Neural cell (in vitro differentiated cells): ENCODE results near the gene TAS1R2. TPM values are rescaled to one million over a fixed set of nuclear protein-coding genes. Genes with fewer than 3 reads are reported as not detected.

ENCODE experiments used
- H2AFZ ChIP-seq: fragments of 200-600, 300-800 bp; sonication (generic), shearing (Covaris generic); 2 replicates; pipeline ENCODE4 v1.6.0; 2014; ENCODE audit warnings: low read depth, mild to moderate bottlenecking, antibody characterized with exemption, low read length, moderate library complexity
- H3F3A ChIP-seq: fragments of 200-600 bp; shearing (Covaris generic); 2 replicates; pipeline ENCODE4 v1.6.1; 2016; ENCODE audit warnings: mild to moderate bottlenecking, moderate library complexity, mixed read lengths, antibody characterized with exemption, low read length; ENCODE audit not compliant: insufficient read depth, poor library complexity, severe bottlenecking
- H3K27ac ChIP-seq: fragments of 200-600, 300-800 bp; sonication (generic), shearing (Covaris generic); 2 replicates; pipeline ENCODE4 v1.5.1; 2014; ENCODE audit warnings: mild to moderate bottlenecking, low read length, moderate library complexity
- H3K27me3 ChIP-seq: fragments of 300-800, 200-600 bp; sonication (generic), shearing (Covaris generic); 2 replicates; pipeline ENCODE4 v1.6.0; 2014; ENCODE audit warnings: mild to moderate bottlenecking, low read depth, low read length, moderate library complexity; ENCODE audit not compliant: insufficient read depth
- H3K36me3 ChIP-seq: fragments of 300-800, 200-600 bp; sonication (generic), shearing (Covaris generic); 2 replicates; pipeline ENCODE4 v1.5.1; 2014; ENCODE audit warnings: mild to moderate bottlenecking, antibody characterized with exemption, low read length, moderate library complexity; ENCODE audit not compliant: insufficient read depth
- H3K4me2 ChIP-seq: fragments of 300-800, 200-600 bp; sonication (generic), shearing (Covaris generic); 2 replicates; pipeline ENCODE4 v1.6.0; 2014; ENCODE audit warnings: mild to moderate bottlenecking, low read length
- H3K4me3 ChIP-seq: fragments of 300-800, 200-600 bp; sonication (generic), shearing (Covaris generic); 2 replicates; pipeline ENCODE4 v1.5.1; 2014; ENCODE audit warnings: mild to moderate bottlenecking, low read length, moderate library complexity
- H3K79me2 ChIP-seq: fragments of 200-600 bp; shearing (Covaris generic); replicated peaks from 2 replicates; pipeline ENCODE4 v1.6.0; 2014; ENCODE audit warnings: mild to moderate bottlenecking, low read length, moderate library complexity; ENCODE audit not compliant: insufficient read depth
- H3K9ac ChIP-seq: fragments of 300-800, 200-600 bp; sonication (generic), shearing (Covaris generic); 2 replicates; pipeline ENCODE4 v1.6.1; 2016; ENCODE audit warnings: mild to moderate bottlenecking, low read length, mixed read lengths
- H3K9me2 ChIP-seq: fragments of 200-600 bp; shearing (Covaris generic); 2 replicates; pipeline ENCODE4 v1.6.1; 2016; ENCODE audit warnings: mild to moderate bottlenecking, low read length, mixed read lengths; ENCODE audit not compliant: insufficient read depth
- H3K9me3 ChIP-seq: fragments of 200-600, 300-800 bp; sonication (generic), shearing (Covaris generic); 2 replicates; pipeline ENCODE4 v1.6.1; 2016; ENCODE audit warnings: mild to moderate bottlenecking, mixed run types, low read length, moderate library complexity, mixed read lengths
- H4K20me1 ChIP-seq: fragments of 200-600 bp; shearing (Covaris generic); 2 replicates; pipeline ENCODE4 v1.6.1; 2016; ENCODE audit warnings: mild to moderate bottlenecking, mixed run types; ENCODE audit not compliant: insufficient read depth
- CTCF ChIP-seq: fragments of 450-650 bp; IDR thresholded peaks from 2 replicates; pipeline ENCODE4 v1.5.1; 2014; ENCODE audit warnings: antibody characterized with exemption, mild to moderate bottlenecking, moderate library complexity; ENCODE audit not compliant: poor library complexity, severe bottlenecking
- EP300 ChIP-seq: fragments of 450-650 bp; conservative IDR thresholded peaks from 2 replicates; pipeline ENCODE4 v1.6.1; 2014; ENCODE audit warnings: antibody characterized with exemption, mild to moderate bottlenecking, moderate library complexity; ENCODE audit not compliant: poor library complexity, severe bottlenecking
- EZH2 ChIP-seq: fragments of 200-600, 300-800 bp; shearing (Covaris generic), sonication (generic); IDR thresholded peaks from 2 replicates; pipeline ENCODE4 v1.6.1; 2014; ENCODE audit warnings: antibody characterized with exemption, low read length, borderline replicate concordance, mild to moderate bottlenecking; ENCODE audit not compliant: insufficient read depth, poor library complexity, severe bottlenecking
- MXI1 ChIP-seq: fragments of 450-650 bp; conservative IDR thresholded peaks from 2 replicates; pipeline ENCODE4 v1.6.1; 2014; ENCODE audit warnings: antibody characterized with exemption, mild to moderate bottlenecking; ENCODE audit not compliant: poor library complexity, severe bottlenecking
- POLR2AphosphoS5 ChIP-seq: IDR thresholded peaks from 2 replicates; pipeline ENCODE4 v1.6.1; 2012
- RAD21 ChIP-seq: fragments of 450-650 bp; conservative IDR thresholded peaks from 2 replicates; pipeline ENCODE4 v1.6.1; 2014; ENCODE audit warnings: antibody characterized with exemption, mild to moderate bottlenecking, moderate library complexity
- REST ChIP-seq: IDR thresholded peaks from 2 replicates; pipeline ENCODE4 v1.6.1; 2012; ENCODE audit warnings: borderline replicate concordance
- SMC3 ChIP-seq: fragments of 450-650 bp; conservative IDR thresholded peaks from 2 replicates; pipeline ENCODE4 v1.6.1; 2014; ENCODE audit warnings: antibody characterized with exemption, mild to moderate bottlenecking, moderate library complexity; ENCODE audit not compliant: poor library complexity
- TAF1 ChIP-seq: IDR thresholded peaks from 2 replicates; pipeline ENCODE4 v1.6.1; 2012; ENCODE audit warnings: low read depth
- polyA plus RNA-seq: library from polyadenylated mRNA; depleted of rRNA; stranded (reverse); fragments of >200 nt; gene quantifications from 2 replicates; pipeline ENCODE4 v1.2.3, GENCODE V29; 2014

The TAS1R2 gene
- polyA plus RNA-seq, 1 donor from 2014 or later, result not detected

- no peak overlapping the region for H3K4me2 ChIP-seq
- no peak overlapping the region for H3K27ac ChIP-seq
- H3K27me3 ChIP-seq, result no peaks in the 10 kb centered on the region
- no peaks in the 10 kb centered on the region for H3K9me3 ChIP-seq
- TF ChIP-seq CTCF, result no peak
- TF ChIP-seq TAF1, result no peak
- TF ChIP-seq EZH2, result no peak
- no peak for TF ChIP-seq RAD21
- no peak for TF ChIP-seq SMC3
- no peak for TF ChIP-seq EP300
- TF ChIP-seq POLR2AphosphoS5, result no peak
- no peak for TF ChIP-seq MXI1
- TF ChIP-seq REST, result no peak
- no peak overlapping the region for H2AFZ ChIP-seq
- no peaks in the 10 kb centered on the region for H3F3A ChIP-seq
- H3K4me3 ChIP-seq, result no peak overlapping the region
- no peaks in the 10 kb centered on the region for H3K36me3 ChIP-seq
- no peaks in the 10 kb centered on the region for H3K79me2 ChIP-seq
- no peak overlapping the region for H3K9ac ChIP-seq
- H4K20me1 ChIP-seq, result no peaks in the 10 kb centered on the region
- no peaks in the 10 kb centered on the region for H3K9me2 ChIP-seq
These were observed 19.2 kb upstream of the TAS1R2 start for GRCh38 chr1:18878538-18879214.

- H3K79me2 ChIP-seq, result no peaks in the 10 kb centered on the region
- no peak for TF ChIP-seq REST
- no peak for TF ChIP-seq CTCF
- TF ChIP-seq POLR2AphosphoS5, result no peak
- TF ChIP-seq RAD21, result no peak
- no peak for TF ChIP-seq TAF1
- no peak for TF ChIP-seq EZH2
- TF ChIP-seq EP300, result no peak
- TF ChIP-seq SMC3, result no peak
- TF ChIP-seq MXI1, result no peak
- no peaks in the 10 kb centered on the region for H3K36me3 ChIP-seq
- no peak overlapping the region for H3K9ac ChIP-seq
- H3K9me3 ChIP-seq, result no peaks in the 10 kb centered on the region
- no peak overlapping the region for H3K4me3 ChIP-seq
- H3K27ac ChIP-seq, result no peak overlapping the region
- no peaks in the 10 kb centered on the region for H3F3A ChIP-seq
- H3K4me2 ChIP-seq, result no peak overlapping the region
- no peaks in the 10 kb centered on the region for H3K9me2 ChIP-seq
- H2AFZ ChIP-seq, result no peak overlapping the region
- H4K20me1 ChIP-seq, result no peaks in the 10 kb centered on the region
- no peaks in the 10 kb centered on the region for H3K27me3 ChIP-seq
These were observed 17.8 kb upstream of the TAS1R2 start for GRCh38 chr1:18877282-18877681.
